DOHH2 (cell line): ENCODE results near the gene LGI2.

Experiments used
- H3F3A ChIP-seq: fragments of 200-600 bp; sonication (generic), shearing (Covaris generic); 2 replicates; pipeline ENCODE4 v1.6.0; 2016; ENCODE audit warnings: antibody characterized with exemption, mild to moderate bottlenecking; ENCODE audit not compliant: control insufficient read depth, insufficient read depth
- H3K27ac ChIP-seq: fragments of 200-600 bp; sonication (generic); 2 replicates; pipeline ENCODE4 v1.5.1; 2014; ENCODE audit warnings: low read depth, mild to moderate bottlenecking, low read length, moderate library complexity
- H3K27me3 ChIP-seq: fragments of 200-600 bp; sonication (generic); 2 replicates; pipeline ENCODE4 v1.6.1; 2014; ENCODE audit warnings: mild to moderate bottlenecking, low read length, mixed read lengths; ENCODE audit not compliant: control insufficient read depth
- H3K36me3 ChIP-seq: fragments of 200-600 bp; sonication (generic); 2 replicates; pipeline ENCODE4 v1.6.1; 2014; ENCODE audit warnings: mild to moderate bottlenecking, low read length, moderate library complexity, mixed read lengths; ENCODE audit not compliant: control insufficient read depth
- H3K4me1 ChIP-seq: fragments of 200-600 bp; sonication (generic); 2 replicates; pipeline ENCODE4 v1.6.1; 2014; ENCODE audit warnings: mild to moderate bottlenecking, low read length, mixed read lengths; ENCODE audit not compliant: control insufficient read depth
- H3K4me2 ChIP-seq: fragments of 200-600 bp; sonication (generic); 2 replicates; pipeline ENCODE4 v1.6.0; 2014; ENCODE audit warnings: mild to moderate bottlenecking, low read length, moderate library complexity
- H3K4me3 ChIP-seq: fragments of 200-600 bp; sonication (generic); 2 replicates; pipeline ENCODE4 v1.5.1; 2014; ENCODE audit warnings: mild to moderate bottlenecking, low read length, mixed read lengths
- H3K79me2 ChIP-seq: fragments of 200-600 bp; sonication (generic); 2 replicates; pipeline ENCODE4 v1.6.1; 2014; ENCODE audit warnings: mild to moderate bottlenecking, low read length, mixed read lengths; ENCODE audit not compliant: control insufficient read depth
- H3K9me2 ChIP-seq: fragments of 200-600 bp; sonication (generic); replicated peaks from 2 replicates; pipeline ENCODE4 v1.6.1; 2014; ENCODE audit warnings: mild to moderate bottlenecking, low read length, mixed read lengths; ENCODE audit not compliant: control insufficient read depth
- H3K9me3 ChIP-seq: fragments of 200-600 bp; sonication (generic); 2 replicates; pipeline ENCODE4 v1.6.1; 2014; ENCODE audit warnings: antibody characterized with exemption, low read length, mixed read lengths; ENCODE audit not compliant: control insufficient read depth, insufficient read depth
- H4K20me1 ChIP-seq: fragments of 200-600 bp; sonication (generic); 2 replicates; pipeline ENCODE4 v1.6.0; 2014; ENCODE audit warnings: low read depth, mild to moderate bottlenecking, antibody characterized with exemption, low read length, moderate library complexity; ENCODE audit not compliant: control insufficient read depth, insufficient read depth
- CTCF ChIP-seq: fragments of 200-600 bp; sonication (generic); IDR thresholded peaks from one replicate; pipeline ENCODE4 v1.5.1; 2014; ENCODE audit warnings: antibody characterized with exemption, mild to moderate bottlenecking, low read depth, low read length; ENCODE audit not compliant: poor library complexity, severe bottlenecking
- EZH2phosphoT487 ChIP-seq: fragments of 200-600 bp; sonication (generic); IDR thresholded peaks from 2 replicates; pipeline ENCODE4 v1.6.1; 2017; ENCODE audit warnings: borderline replicate concordance, mild to moderate bottlenecking, antibody characterized with exemption, low read length, moderate library complexity, mixed read lengths

The LGI2 gene

GRCh38 chr4:24970191-24970590 is 60.6 kb downstream of the LGI2 start:
- H3K36me3 ChIP-seq: no peaks in the 10 kb centered on the region
- no peak for TF ChIP-seq CTCF
- no peak for TF ChIP-seq EZH2phosphoT487
- H3K9me2 ChIP-seq: no peaks in the 10 kb centered on the region
- H3K4me1 ChIP-seq: no peaks in the 10 kb centered on the region
- H3K9me3 ChIP-seq: peaks cover 18% of the 10 kb centered on the region; the same call in 1 of the 2 replicates
- H3K27me3 ChIP-seq: no peaks in the 10 kb centered on the region
- H3K4me3 ChIP-seq: no peak overlapping the region
- H4K20me1 ChIP-seq: no peaks in the 10 kb centered on the region
- no peak overlapping the region for H3K4me2 ChIP-seq
- H3F3A ChIP-seq: no peaks in the 10 kb centered on the region
- no peaks in the 10 kb centered on the region for H3K79me2 ChIP-seq
- no peak overlapping the region for H3K27ac ChIP-seq

GRCh38 chr4:24969486-24969885 is 61.3 kb downstream of the LGI2 start:
- Histone ChIP-seq H3F3A (no peaks in the 10 kb centered on the region), H3K4me3 (no peak overlapping the region), H3K4me2 (no peak overlapping the region), H3K27ac (no peak overlapping the region), H3K79me2 (no peaks in the 10 kb centered on the region), H3K9me3 (peaks cover 18% of the 10 kb centered on the region; the same call in 1 of the 2 replicates), H4K20me1 (no peaks in the 10 kb centered on the region), H3K27me3 (no peaks in the 10 kb centered on the region), H3K9me2 (no peaks in the 10 kb centered on the region), H3K4me1 (no peaks in the 10 kb centered on the region), H3K36me3 (no peaks in the 10 kb centered on the region)
- TF ChIP-seq EZH2phosphoT487: no peak
- no peak for TF ChIP-seq CTCF

GRCh38 chr4:24968992-24969391 is 61.8 kb downstream of the LGI2 start:
- H3K4me3 ChIP-seq: no peak overlapping the region
- no peaks in the 10 kb centered on the region for H3K4me1 ChIP-seq
- no peak for TF ChIP-seq EZH2phosphoT487
- no peak for TF ChIP-seq CTCF

More at GRCh38 chr4:24968992-24969391, 61.8 kb downstream of the LGI2 start:
- Histone ChIP-seq H3K9me2 (no peaks in the 10 kb centered on the region), H3F3A (no peaks in the 10 kb centered on the region), H3K36me3 (no peaks in the 10 kb centered on the region), H4K20me1 (no peaks in the 10 kb centered on the region), H3K79me2 (no peaks in the 10 kb centered on the region), H3K27ac (no peak overlapping the region), H3K4me2 (no peak overlapping the region), H3K27me3 (no peaks in the 10 kb centered on the region), H3K9me3 (peaks cover 18% of the 10 kb centered on the region; the same call in 1 of the 2 replicates)
